MCF 10A (cell line): ENCODE results near the gene ZNF148. TPM values are rescaled to one million over a fixed set of nuclear protein-coding genes. Genes with fewer than 3 reads are reported as not detected.
A peak's percentile ranks its signal among the peaks of the same experiment; 100 is the strongest.

Source experiments
- BruUV-seq: library from RNA; stranded (reverse); fragments of 400-500 nt; replicated peaks from 2 replicates; lab custom pipeline; 2021; lab: Mats Ljungman, UMichigan
- CTCF ChIA-PET: fragments of 300-600 bp; sonication (Branson Sonifier 250); formaldehyde crosslinking; extraction: SDS; loops from one replicate; lab custom pipeline; 2021; ENCODE audit warnings: antibody characterized with exemption, inconsistent platforms; lab: Yijun Ruan, JAX
- POLR2A ChIA-PET: fragments of 300-600, 350-650 bp; sonication (Branson Sonifier 250); formaldehyde crosslinking; extraction: SDS; loops from one replicate; lab custom pipeline; 2020; ENCODE audit warnings: antibody characterized with exemption, inconsistent platforms; lab: Yijun Ruan, JAX
- DNase-seq: peaks from one replicate; pipeline ENCODE4 v3.0.0-alpha.2; 2018; ENCODE audit not compliant: unreplicated experiment
- H3K27ac Mint-ChIP-seq: one replicate; pipeline ENCODE4 v1.8.0; 2022; ENCODE audit warnings: mild to moderate bottlenecking, low read depth, mixed read lengths; ENCODE audit not compliant: unreplicated experiment
- H3K27me3 Mint-ChIP-seq: one replicate; pipeline ENCODE4 v1.8.0; 2022; ENCODE audit warnings: mixed read lengths; ENCODE audit not compliant: insufficient read depth, unreplicated experiment
- H3K36me3 Mint-ChIP-seq: one replicate; pipeline ENCODE4 v1.8.0; 2022; ENCODE audit warnings: mild to moderate bottlenecking, moderate library complexity, mixed read lengths; ENCODE audit not compliant: insufficient read depth, unreplicated experiment
- H3K4me1 Mint-ChIP-seq: one replicate; pipeline ENCODE4 v1.8.0; 2022; ENCODE audit warnings: mixed read lengths; ENCODE audit not compliant: insufficient read depth, unreplicated experiment
- H3K4me3 Mint-ChIP-seq: one replicate; pipeline ENCODE4 v1.8.0; 2022; ENCODE audit warnings: mild to moderate bottlenecking, moderate library complexity, mixed read lengths; ENCODE audit not compliant: unreplicated experiment
- H3K9me3 Mint-ChIP-seq: one replicate; pipeline ENCODE4 v1.8.0; 2022; ENCODE audit warnings: mixed read lengths; ENCODE audit not compliant: unreplicated experiment
- intact Hi-C: fragments of 100-400 bp; cut with micrococcal nuclease; formaldehyde crosslinking; loops from 2 replicates; pipeline ENCODE4 v1.14.1; 2022
- total RNA-seq: library from RNA; stranded (reverse); gene quantifications from 2 replicates; pipeline ENCODE4 v1.2.3, GENCODE V29; 2022
- TF ChIP-seq, protein P1 (sequence below): fragments of 200-600 bp; IDR thresholded peaks from one replicate; pipeline ENCODE4 v1.8.0; 2022; ENCODE audit warnings: antibody characterized with exemption, mild to moderate bottlenecking; ENCODE audit not compliant: unreplicated experiment

ZNF148 gene
- total RNA-seq, 1 experiment from 2014 or later = 35.2 TPM

DNA sequence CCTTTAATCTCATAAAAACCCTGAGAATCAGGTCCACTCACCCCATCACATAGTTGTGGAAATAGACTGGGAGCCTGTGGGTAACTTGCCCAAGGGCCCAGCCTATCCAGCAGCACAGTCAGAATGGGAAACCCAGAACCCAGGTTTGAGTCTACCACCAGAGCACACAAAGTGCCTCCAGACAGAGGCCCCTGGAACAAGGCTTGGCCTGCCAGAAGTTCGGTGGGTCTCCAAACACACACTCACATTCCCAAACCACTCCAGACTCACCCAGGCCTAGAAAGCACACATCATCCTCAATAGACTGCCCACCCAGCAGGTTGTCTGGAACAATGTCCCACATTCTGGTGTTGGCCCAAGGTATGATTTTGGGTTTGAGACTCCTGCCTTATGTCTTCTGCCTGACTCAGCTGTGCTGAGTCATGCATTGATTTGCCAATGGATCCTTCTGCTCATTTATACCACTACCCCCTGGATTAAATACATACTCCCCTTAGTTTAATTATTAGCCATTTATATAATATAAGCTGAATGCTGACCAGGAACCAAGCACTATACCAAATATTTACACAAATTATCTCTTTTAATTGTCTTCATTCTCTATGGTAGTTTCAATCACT, 167.1 kb downstream of the ZNF148 start:
- ChIA-PET CTCF (interaction anchor here (0.5 kb wide), 1 partner anchor 38 kb away, joined by 4 read pairs; no protein-coding TSS in a partner anchor), POLR2A (no interaction called here)
- H3K27me3 Mint-ChIP-seq = no peaks in the 10 kb centered on the region
- H3K4me3 Mint-ChIP-seq = no peak overlapping the region
- H3K4me1 Mint-ChIP-seq = peaks cover 18% of the 10 kb centered on the region
- H3K27ac Mint-ChIP-seq = no peak overlapping the region
- intact Hi-C loops = no loop called here
- no TSS peak for BruUV-seq
- TF ChIP-seq, protein P1, sequence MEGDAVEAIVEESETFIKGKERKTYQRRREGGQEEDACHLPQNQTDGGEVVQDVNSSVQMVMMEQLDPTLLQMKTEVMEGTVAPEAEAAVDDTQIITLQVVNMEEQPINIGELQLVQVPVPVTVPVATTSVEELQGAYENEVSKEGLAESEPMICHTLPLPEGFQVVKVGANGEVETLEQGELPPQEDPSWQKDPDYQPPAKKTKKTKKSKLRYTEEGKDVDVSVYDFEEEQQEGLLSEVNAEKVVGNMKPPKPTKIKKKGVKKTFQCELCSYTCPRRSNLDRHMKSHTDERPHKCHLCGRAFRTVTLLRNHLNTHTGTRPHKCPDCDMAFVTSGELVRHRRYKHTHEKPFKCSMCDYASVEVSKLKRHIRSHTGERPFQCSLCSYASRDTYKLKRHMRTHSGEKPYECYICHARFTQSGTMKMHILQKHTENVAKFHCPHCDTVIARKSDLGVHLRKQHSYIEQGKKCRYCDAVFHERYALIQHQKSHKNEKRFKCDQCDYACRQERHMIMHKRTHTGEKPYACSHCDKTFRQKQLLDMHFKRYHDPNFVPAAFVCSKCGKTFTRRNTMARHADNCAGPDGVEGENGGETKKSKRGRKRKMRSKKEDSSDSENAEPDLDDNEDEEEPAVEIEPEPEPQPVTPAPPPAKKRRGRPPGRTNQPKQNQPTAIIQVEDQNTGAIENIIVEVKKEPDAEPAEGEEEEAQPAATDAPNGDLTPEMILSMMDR = no peak
- DNase-seq = peak; percentile 41
- no peaks in the 10 kb centered on the region for H3K9me3 Mint-ChIP-seq
- no peaks in the 10 kb centered on the region for H3K36me3 Mint-ChIP-seq

DNA sequence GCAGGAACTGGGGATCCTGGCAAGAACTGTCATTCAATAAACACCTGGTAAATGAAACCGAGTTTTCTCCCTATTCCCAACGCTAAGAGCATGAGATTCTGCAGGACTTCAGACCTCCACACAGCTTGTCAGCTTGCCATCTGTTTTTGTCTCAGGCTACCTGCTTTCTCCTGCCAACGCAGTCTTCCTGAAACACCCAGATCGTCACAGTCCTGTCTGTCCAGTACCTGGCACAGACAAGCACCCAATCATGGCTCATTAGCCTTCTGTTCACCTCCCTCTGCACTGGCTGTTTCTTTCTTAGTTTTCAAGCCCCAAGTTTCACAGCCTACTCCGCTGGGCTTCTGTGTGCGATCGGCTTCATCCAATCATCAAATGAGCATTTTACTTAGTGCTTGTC, 167.6 kb downstream of the ZNF148 start:
- intact Hi-C loops = no loop called here
- H3K4me3 Mint-ChIP-seq = no peak overlapping the region

DNA sequence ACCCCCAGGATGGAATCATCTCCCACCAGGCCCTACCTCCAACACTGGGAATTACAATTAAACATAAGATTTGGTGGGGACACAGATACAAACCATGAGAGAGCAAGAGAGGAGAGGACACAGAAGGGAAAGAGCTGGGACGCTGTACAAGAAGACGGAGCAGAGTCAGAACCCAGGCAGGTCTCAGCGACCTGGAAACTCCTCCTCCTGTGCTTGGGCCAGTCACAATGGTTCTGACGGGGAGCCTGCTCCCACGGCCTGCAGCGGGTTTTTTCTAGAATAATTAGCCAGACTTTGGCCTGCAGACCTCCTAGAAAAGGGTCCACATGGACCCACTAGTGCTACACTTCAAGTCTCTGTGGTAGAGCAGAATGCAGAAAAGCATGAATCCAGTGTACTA, 168.2 kb downstream of the ZNF148 start:
- Mint-ChIP-seq H3K27me3 (no peaks in the 10 kb centered on the region), H3K4me1 (peaks cover 16% of the 10 kb centered on the region), H3K27ac (no peak overlapping the region), H3K4me3 (no peak overlapping the region), H3K36me3 (no peaks in the 10 kb centered on the region), H3K9me3 (no peaks in the 10 kb centered on the region)
- ChIA-PET CTCF (no interaction called here), POLR2A (no interaction called here)
- BruUV-seq = no TSS peak
- intact Hi-C loops = no loop called here
- DNase-seq = no peak
- TF ChIP-seq, protein P1 = no peak

More for the DNA sequence above, 167.6 kb downstream of the ZNF148 start:
- no peaks in the 10 kb centered on the region for H3K9me3 Mint-ChIP-seq
- TF ChIP-seq, protein P1 = no peak
- DNase-seq = no peak
- peaks cover 18% of the 10 kb centered on the region for H3K4me1 Mint-ChIP-seq
- ChIA-PET POLR2A (no interaction called here), CTCF (no interaction called here)
- no peaks in the 10 kb centered on the region for H3K27me3 Mint-ChIP-seq
- no peak overlapping the region for H3K27ac Mint-ChIP-seq
- no TSS peak for BruUV-seq
- no peaks in the 10 kb centered on the region for H3K36me3 Mint-ChIP-seq

DNA sequence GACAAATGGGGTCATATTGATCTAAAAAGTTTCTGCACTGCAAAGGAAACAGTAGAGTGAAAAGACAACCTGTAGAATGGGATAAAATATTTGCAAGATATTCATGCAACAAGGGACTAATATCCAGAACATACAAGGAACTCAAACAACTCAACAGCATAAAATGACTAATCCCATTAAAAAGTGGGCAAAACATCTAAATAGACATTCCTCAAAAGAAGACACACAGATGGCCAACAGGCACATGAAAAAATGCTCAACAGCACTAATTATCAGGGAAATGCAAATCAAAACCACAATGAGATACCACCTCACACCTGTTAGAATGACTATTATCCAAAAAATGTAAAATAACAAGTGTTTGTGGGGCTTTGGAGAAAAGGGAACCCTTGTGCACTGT, 171.4 kb downstream of the ZNF148 start:
- no peak overlapping the region for H3K4me3 Mint-ChIP-seq
- peaks cover 8% of the 10 kb centered on the region for H3K4me1 Mint-ChIP-seq
- no peak overlapping the region for H3K27ac Mint-ChIP-seq
- H3K27me3 Mint-ChIP-seq = no peaks in the 10 kb centered on the region
- TF ChIP-seq, protein P1 = no peak
- no TSS peak for BruUV-seq
- POLR2A ChIA-PET = interaction anchor here (0.5 kb wide), 1 partner anchor 92 kb away, joined by 4 read pairs; no protein-coding TSS in a partner anchor
- DNase-seq = no peak
- no peaks in the 10 kb centered on the region for H3K9me3 Mint-ChIP-seq
- no peaks in the 10 kb centered on the region for H3K36me3 Mint-ChIP-seq
- CTCF ChIA-PET = interaction anchor here (0.6 kb wide), 1 partner anchor 27 kb away, joined by 3 read pairs; no protein-coding TSS in a partner anchor
- intact Hi-C loops = loop anchor here (5.0 kb wide), 1 partner anchor 206 kb away; no protein-coding TSS in a partner anchor
